Smooth muscle cell (in vitro differentiated cells): ENCODE results near the gene SSTR4. TPM values are rescaled to one million over a fixed set of nuclear protein-coding genes. Genes with fewer than 3 reads are reported as not detected.

Experiments
- DNase-seq: peaks from one replicate; lab custom pipeline; 2025; ENCODE audit not compliant: unreplicated experiment; lab: John Stamatoyannopoulos, UW
- H2AFZ ChIP-seq: fragments of 200-600 bp; sonication (generic); 2 replicates; pipeline ENCODE4 v1.6.0; 2016; ENCODE audit warnings: antibody characterized with exemption, low read depth, mild to moderate bottlenecking
- H3F3A ChIP-seq: fragments of 200-600 bp; sonication (generic); 2 replicates; pipeline ENCODE4 v1.6.0; 2017; ENCODE audit warnings: antibody characterized with exemption, low read depth
- H3K27ac ChIP-seq: fragments of 200-600 bp; sonication (generic); 2 replicates; pipeline ENCODE4 v1.5.1; 2016; ENCODE audit warnings: low read depth, mild to moderate bottlenecking
- H3K27me3 ChIP-seq: fragments of 200-600 bp; sonication (generic); 2 replicates; pipeline ENCODE4 v1.6.1; 2016; ENCODE audit warnings: low read depth, mild to moderate bottlenecking
- H3K36me3 ChIP-seq: fragments of 200-600 bp; sonication (generic); 2 replicates; pipeline ENCODE4 v1.5.1; 2016; ENCODE audit warnings: low read depth
- H3K4me1 ChIP-seq: fragments of 200-600 bp; sonication (generic); 2 replicates; pipeline ENCODE4 v1.5.1; 2016; ENCODE audit warnings: low read depth
- H3K4me2 ChIP-seq: fragments of 200-600 bp; sonication (generic); 2 replicates; pipeline ENCODE4 v1.6.0; 2016; ENCODE audit warnings: mild to moderate bottlenecking
- H3K4me3 ChIP-seq: fragments of 200-600 bp; sonication (generic); 2 replicates; pipeline ENCODE4 v1.5.1; 2016; ENCODE audit warnings: mild to moderate bottlenecking
- H3K79me2 ChIP-seq: fragments of 200-600 bp; sonication (generic); 2 replicates; pipeline ENCODE4 v1.6.0; 2016; ENCODE audit warnings: low read depth, mild to moderate bottlenecking
- H3K9ac ChIP-seq: fragments of 200-600 bp; sonication (generic); 2 replicates; pipeline ENCODE4 v1.6.0; 2016; ENCODE audit warnings: low read depth
- H3K9me3 ChIP-seq: fragments of 200-600 bp; sonication (generic); replicated peaks from 2 replicates; pipeline ENCODE4 v1.5.1; 2016; ENCODE audit warnings: low read depth
- H4K20me1 ChIP-seq: fragments of 200-600 bp; sonication (generic); 2 replicates; pipeline ENCODE4 v1.6.0; 2016; ENCODE audit warnings: low read depth
- CTCF ChIP-seq: fragments of 200-600 bp; sonication (generic); IDR thresholded peaks from 2 replicates; pipeline ENCODE4 v1.5.1; 2017; ENCODE audit warnings: borderline replicate concordance, mild to moderate bottlenecking, antibody characterized with exemption; ENCODE audit not compliant: insufficient read depth, poor library complexity, severe bottlenecking
- WGBS: methylation state at CpG from one replicate; pipeline ENCODE4 v1.1.7; 2016; ENCODE audit warnings: low lambda C conversion rate; 5-methylcytosine and 5-hydroxymethylcytosine counted together
- polyA plus RNA-seq: library from polyadenylated mRNA; unstranded; fragments of >200 nt; fragmentation: Nextera tagmentation; extraction: Ambion mirVana; gene quantifications from 2 replicates; pipeline ENCODE4 v1.2.1, GENCODE V29; 2016
- total RNA-seq: library from RNA; depleted of rRNA; stranded (reverse); fragments of >200 nt; gene quantifications from 2 replicates; pipeline ENCODE4 v1.2.3, GENCODE V29; 2014

Gene SSTR4
- total and polyA plus RNA-seq, 2 experiments from 2014 or later = not detected

GRCh38 chr20:23039136-23039875 lies 4.2 kb downstream of the SSTR4 start:
- 55% methylated on average over 5 of the region's 5 CpGs for WGBS
- Histone ChIP-seq H3K9ac (no peak overlapping the region), H2AFZ (no peak overlapping the region), H3K79me2 (no peaks in the 10 kb centered on the region), H3K36me3 (no peaks in the 10 kb centered on the region), H3K4me3 (no peak overlapping the region), H3K4me2 (no peak overlapping the region), H3F3A (no peaks in the 10 kb centered on the region), H3K27ac (no peak overlapping the region), H3K9me3 (no peaks in the 10 kb centered on the region), H4K20me1 (no peaks in the 10 kb centered on the region), H3K27me3 (peaks cover 70% of the 10 kb centered on the region), H3K4me1 (no peaks in the 10 kb centered on the region)
- no peak for DNase-seq
- no peak for TF ChIP-seq CTCF

GRCh38 chr20:23039885-23040508 lies 4.9 kb downstream of the SSTR4 start:
- no peak for TF ChIP-seq CTCF
- H3K4me2 ChIP-seq = no peak overlapping the region
- WGBS = 74% methylated on average over 3 of the region's 3 CpGs
- no peak overlapping the region for H3K27ac ChIP-seq
- no peak overlapping the region for H3K9ac ChIP-seq
- no peaks in the 10 kb centered on the region for H3K79me2 ChIP-seq
- no peaks in the 10 kb centered on the region for H3K4me1 ChIP-seq
- H3K4me3 ChIP-seq = no peak overlapping the region
- no peaks in the 10 kb centered on the region for H3F3A ChIP-seq
- no peaks in the 10 kb centered on the region for H4K20me1 ChIP-seq
- H2AFZ ChIP-seq = no peak overlapping the region
- no peak for DNase-seq
- H3K27me3 ChIP-seq = peaks cover 63% of the 10 kb centered on the region
- no peaks in the 10 kb centered on the region for H3K36me3 ChIP-seq
- no peaks in the 10 kb centered on the region for H3K9me3 ChIP-seq

GRCh38 chr20:23042270-23042669 lies 7.2 kb downstream of the SSTR4 start:
- Histone ChIP-seq H3K9ac (no peak overlapping the region), H3K4me2 (no peak overlapping the region), H3K79me2 (no peaks in the 10 kb centered on the region), H4K20me1 (no peaks in the 10 kb centered on the region), H3F3A (no peaks in the 10 kb centered on the region), H3K4me3 (no peak overlapping the region), H3K36me3 (no peaks in the 10 kb centered on the region), H2AFZ (no peak overlapping the region), H3K27ac (no peak overlapping the region), H3K4me1 (no peaks in the 10 kb centered on the region), H3K27me3 (peaks cover 43% of the 10 kb centered on the region), H3K9me3 (no peaks in the 10 kb centered on the region)
- TF ChIP-seq CTCF = no peak
- WGBS = 75% methylated on average over 3 of the region's 3 CpGs
- DNase-seq = no peak
